SHP77 treated with DMSO at 0.1 percent for 48 hours (cell line): ENCODE measurements around the gene NAA20.
"Not testable (repeated sequence)": the region's sequence is repeated elsewhere in the genome, so short reads cannot be mapped to it uniquely, and the experiment has no call there.

Experiments used
- DNase-seq: peaks from one replicate; lab custom pipeline; 2025; lab: John Stamatoyannopoulos, UW

Gene NAA20

GRCh38 chr20:19991854-19992253 is 25.3 kb upstream of the NAA20 start:
- DNase-seq, result no peak

- DNase-seq, result no peak
Measured at GRCh38 chr20:19992996-19993908, 23.9 kb upstream of the NAA20 start.

GRCh38 chr20:19993958-19994669 is 23.0 kb upstream of the NAA20 start:
- no peak for DNase-seq

- DNase-seq, result peak; percentile 35
Measured at GRCh38 chr20:19995220-19995863, 21.8 kb upstream of the NAA20 start.

- DNase-seq, result no peak
Measured at GRCh38 chr20:19996222-19996621, 20.9 kb upstream of the NAA20 start.

GRCh38 chr20:19996917-19997316 is 20.2 kb upstream of the NAA20 start:
- no peak for DNase-seq

- DNase-seq, result no peak
Measured at GRCh38 chr20:19998990-19999705, 18.0 kb upstream of the NAA20 start.

- no peak for DNase-seq
Measured at GRCh38 chr20:20000211-20000968, 16.8 kb upstream of the NAA20 start.

- DNase-seq, result no peak
Measured at GRCh38 chr20:20002101-20002998, 14.8 kb upstream of the NAA20 start.

GRCh38 chr20:20003031-20003954 is 13.9 kb upstream of the NAA20 start:
- DNase-seq, result no peak

- DNase-seq, result not testable (repeated sequence)
Measured at GRCh38 chr20:20003955-20004322, 13.2 kb upstream of the NAA20 start.

GRCh38 chr20:20005342-20005741 is 11.8 kb upstream of the NAA20 start:
- no peak for DNase-seq

- DNase-seq, result peak; percentile 59
Measured at GRCh38 chr20:20009784-20010253, 7.3 kb upstream of the NAA20 start.

GRCh38 chr20:20010639-20011500 is 6.3 kb upstream of the NAA20 start:
- DNase-seq, result peak; percentile 33

- no peak for DNase-seq
Measured at GRCh38 chr20:20012541-20012940, 4.6 kb upstream of the NAA20 start.

- DNase-seq, result no peak
Measured at GRCh38 chr20:20014659-20015058, 2.5 kb upstream of the NAA20 start.

GRCh38 chr20:20017844-20018185 is 653 bp downstream of the NAA20 start:
- no peak for DNase-seq

- DNase-seq, result no peak
Measured at GRCh38 chr20:20018366-20018765, 1.2 kb downstream of the NAA20 start.
